Activated naive CD8-positive, alpha-beta T cell treated with anti-CD3 and anti-CD28 coated beads, Interleukin-2, amount 50 U/mL, for 24 hours (primary cell): ENCODE results near the gene CYB5R3.

ENCODE experiments used
- ATAC-seq: fragments of 150-1000 bp; cut with Tn5 transposase; one replicate; pipeline ENCODE4 v1.10.0; 2021
- DNase-seq: peaks from one replicate; pipeline ENCODE4 v3.0.0; 2021
- H3K27ac Mint-ChIP-seq: one replicate; pipeline ENCODE4 v1.8.0; 2021; ENCODE audit warnings: mild to moderate bottlenecking, mixed read lengths
- H3K27me3 Mint-ChIP-seq: one replicate; pipeline ENCODE4 v1.8.0; 2021; ENCODE audit warnings: mixed read lengths
- H3K36me3 Mint-ChIP-seq: one replicate; pipeline ENCODE4 v1.8.0; 2021; ENCODE audit warnings: low read depth, mixed read lengths
- H3K4me1 Mint-ChIP-seq: one replicate; pipeline ENCODE4 v1.8.0; 2021; ENCODE audit warnings: mixed read lengths
- H3K4me3 Mint-ChIP-seq: one replicate; pipeline ENCODE4 v1.8.0; 2021; ENCODE audit warnings: mild to moderate bottlenecking, moderate library complexity, mixed read lengths
- H3K9me3 Mint-ChIP-seq: one replicate; pipeline ENCODE4 v1.8.0; 2021; ENCODE audit warnings: mixed read lengths

The CYB5R3 gene

GRCh38 chr22:42664976-42665831 is 16.0 kb upstream of the CYB5R3 start:
- peaks cover 6% of the 10 kb centered on the region for H3K4me1 Mint-ChIP-seq
- no peaks in the 10 kb centered on the region for H3K9me3 Mint-ChIP-seq
- ATAC-seq (no peak), DNase-seq (no peak)
- peak overlapping the region; percentile 54 for H3K27ac Mint-ChIP-seq
- no peaks in the 10 kb centered on the region for H3K36me3 Mint-ChIP-seq
- H3K27me3 Mint-ChIP-seq: peaks cover 6% of the 10 kb centered on the region
- no peak overlapping the region for H3K4me3 Mint-ChIP-seq

- Mint-ChIP-seq H3K27ac (no peak overlapping the region), H3K4me1 (peaks cover 11% of the 10 kb centered on the region), H3K27me3 (peaks cover 6% of the 10 kb centered on the region), H3K9me3 (no peaks in the 10 kb centered on the region), H3K4me3 (peak overlapping the region; percentile 40), H3K36me3 (no peaks in the 10 kb centered on the region)
- peak; percentile 84 for ATAC-seq
- DNase-seq: peak; percentile 86
These were observed 13.0 kb upstream of the CYB5R3 start for GRCh38 chr22:42661985-42662831.

- H3K27me3 Mint-ChIP-seq: peaks cover 2% of the 10 kb centered on the region
- ATAC-seq: no peak
- no peaks in the 10 kb centered on the region for H3K36me3 Mint-ChIP-seq
- no peak overlapping the region for H3K4me3 Mint-ChIP-seq
- H3K9me3 Mint-ChIP-seq: no peaks in the 10 kb centered on the region
- no peak overlapping the region for H3K27ac Mint-ChIP-seq
- peaks cover 7% of the 10 kb centered on the region for H3K4me1 Mint-ChIP-seq
- DNase-seq: no peak
These were observed 7.4 kb upstream of the CYB5R3 start for GRCh38 chr22:42656578-42656977.

- no peak for ATAC-seq
These were observed 6.5 kb upstream of the CYB5R3 start for GRCh38 chr22:42655693-42656092.

GRCh38 chr22:42654436-42655073 is 5.4 kb upstream of the CYB5R3 start:
- H3K4me1 Mint-ChIP-seq: peaks cover 7% of the 10 kb centered on the region
- H3K36me3 Mint-ChIP-seq: no peaks in the 10 kb centered on the region
- ATAC-seq (no peak), DNase-seq (no peak)
- no peaks in the 10 kb centered on the region for H3K9me3 Mint-ChIP-seq
- H3K27me3 Mint-ChIP-seq: peaks cover 2% of the 10 kb centered on the region
- H3K27ac Mint-ChIP-seq: no peak overlapping the region
- no peak overlapping the region for H3K4me3 Mint-ChIP-seq

More at GRCh38 chr22:42655693-42656092, 6.5 kb upstream of the CYB5R3 start:
- DNase-seq: no peak
- Mint-ChIP-seq H3K27ac (no peak overlapping the region), H3K27me3 (peaks cover 2% of the 10 kb centered on the region), H3K4me3 (no peak overlapping the region), H3K36me3 (no peaks in the 10 kb centered on the region), H3K9me3 (no peaks in the 10 kb centered on the region), H3K4me1 (peaks cover 7% of the 10 kb centered on the region)

GRCh38 chr22:42653999-42654398 is 4.8 kb upstream of the CYB5R3 start:
- H3K4me1 Mint-ChIP-seq: peaks cover 7% of the 10 kb centered on the region
- H3K27ac Mint-ChIP-seq: no peak overlapping the region
- H3K4me3 Mint-ChIP-seq: no peak overlapping the region

GRCh38 chr22:42651134-42651533 is 1.9 kb upstream of the CYB5R3 start:
- no peak overlapping the region for H3K27ac Mint-ChIP-seq

More at GRCh38 chr22:42653999-42654398, 4.8 kb upstream of the CYB5R3 start:
- DNase-seq: no peak
- H3K27me3 Mint-ChIP-seq: peaks cover 2% of the 10 kb centered on the region
- no peaks in the 10 kb centered on the region for H3K9me3 Mint-ChIP-seq
- H3K36me3 Mint-ChIP-seq: no peaks in the 10 kb centered on the region
- no peak for ATAC-seq

GRCh38 chr22:42648368-42649245 is 585 bp downstream of the CYB5R3 start:
- H3K27ac Mint-ChIP-seq: peak overlapping the region; percentile 97
- peaks cover 39% of the 10 kb centered on the region for H3K4me1 Mint-ChIP-seq
- DNase-seq (peak; percentile 38), ATAC-seq (peak; percentile 62)
- H3K4me3 Mint-ChIP-seq: peak overlapping the region; percentile 100
- no peaks in the 10 kb centered on the region for H3K9me3 Mint-ChIP-seq
- H3K27me3 Mint-ChIP-seq: no peaks in the 10 kb centered on the region
- H3K36me3 Mint-ChIP-seq: no peaks in the 10 kb centered on the region

More at GRCh38 chr22:42651134-42651533, 1.9 kb upstream of the CYB5R3 start:
- Mint-ChIP-seq H3K9me3 (no peaks in the 10 kb centered on the region), H3K4me1 (peaks cover 24% of the 10 kb centered on the region), H3K36me3 (no peaks in the 10 kb centered on the region), H3K27me3 (peaks cover 2% of the 10 kb centered on the region), H3K4me3 (peak overlapping the region; percentile 15)
- no peak for ATAC-seq
- DNase-seq: no peak

- no peak for DNase-seq
These were observed 1.2 kb downstream of the CYB5R3 start for GRCh38 chr22:42648017-42648367.

GRCh38 chr22:42646569-42647525 is 2.3 kb downstream of the CYB5R3 start:
- no peak for ATAC-seq
- Mint-ChIP-seq H3K27ac (no peak overlapping the region), H3K4me1 (peaks cover 43% of the 10 kb centered on the region), H3K36me3 (no peaks in the 10 kb centered on the region), H3K9me3 (no peaks in the 10 kb centered on the region), H3K27me3 (no peaks in the 10 kb centered on the region), H3K4me3 (peak overlapping the region; percentile 100)
- DNase-seq: no peak

More at GRCh38 chr22:42648017-42648367, 1.2 kb downstream of the CYB5R3 start:
- H3K27ac Mint-ChIP-seq: peak overlapping the region; percentile 97
- H3K9me3 Mint-ChIP-seq: no peaks in the 10 kb centered on the region
- peak overlapping the region; percentile 100 for H3K4me3 Mint-ChIP-seq
- H3K36me3 Mint-ChIP-seq: no peaks in the 10 kb centered on the region
- no peaks in the 10 kb centered on the region for H3K27me3 Mint-ChIP-seq
- H3K4me1 Mint-ChIP-seq: peaks cover 40% of the 10 kb centered on the region
- no peak for ATAC-seq

GRCh38 chr22:42645938-42646568 is 3.1 kb downstream of the CYB5R3 start:
- Mint-ChIP-seq H3K27ac (no peak overlapping the region), H3K4me3 (no peak overlapping the region), H3K4me1 (peaks cover 43% of the 10 kb centered on the region), H3K36me3 (no peaks in the 10 kb centered on the region), H3K27me3 (no peaks in the 10 kb centered on the region), H3K9me3 (no peaks in the 10 kb centered on the region)
- no peak for DNase-seq
- ATAC-seq: no peak

GRCh38 chr22:42645341-42645937 is 3.8 kb downstream of the CYB5R3 start:
- Mint-ChIP-seq H3K4me1 (peaks cover 45% of the 10 kb centered on the region), H3K36me3 (no peaks in the 10 kb centered on the region), H3K4me3 (no peak overlapping the region), H3K27ac (no peak overlapping the region), H3K9me3 (no peaks in the 10 kb centered on the region), H3K27me3 (no peaks in the 10 kb centered on the region)
- ATAC-seq (no peak), DNase-seq (no peak)
